T-helper 2 cell treated with Interferon-gamma antibody and Interleukin-4, amounts not matched to agents 5 μg/mL and 100 μg/mL, for 36 hours (primary cell): ENCODE data around the gene MTHFSD.

ENCODE experiments used
- DNase-seq: peaks from one replicate; pipeline ENCODE4 v3.0.0; 2021; ENCODE audit warnings: low spot score
- H3K27ac Mint-ChIP-seq: one replicate; pipeline ENCODE4 v1.8.0; 2021; ENCODE audit warnings: mild to moderate bottlenecking, mixed read lengths
- H3K27me3 Mint-ChIP-seq: one replicate; pipeline ENCODE4 v1.8.0; 2021; ENCODE audit warnings: low read depth, mixed read lengths
- H3K36me3 Mint-ChIP-seq: one replicate; pipeline ENCODE4 v1.8.0; 2021; ENCODE audit warnings: low read depth, mixed read lengths
- H3K4me1 Mint-ChIP-seq: one replicate; pipeline ENCODE4 v1.8.0; 2021; ENCODE audit warnings: low read depth, mixed read lengths
- H3K4me3 Mint-ChIP-seq: one replicate; pipeline ENCODE4 v1.8.0; 2022; ENCODE audit warnings: mild to moderate bottlenecking, moderate library complexity, mixed read lengths
- H3K9me3 Mint-ChIP-seq: one replicate; pipeline ENCODE4 v1.8.0; 2021; ENCODE audit warnings: mixed read lengths

Gene MTHFSD

GRCh38 chr16:86527366-86527765 is 27.7 kb downstream of the MTHFSD start:
- no peak overlapping the region for H3K4me3 Mint-ChIP-seq
- no peaks in the 10 kb centered on the region for H3K36me3 Mint-ChIP-seq

GRCh38 chr16:86525696-86526095 is 29.3 kb downstream of the MTHFSD start:
- no peak overlapping the region for H3K4me3 Mint-ChIP-seq
- peaks cover 2% of the 10 kb centered on the region for H3K27me3 Mint-ChIP-seq
- H3K36me3 Mint-ChIP-seq, result no peaks in the 10 kb centered on the region
- no peak for DNase-seq
- no peak overlapping the region for H3K27ac Mint-ChIP-seq
- H3K9me3 Mint-ChIP-seq, result no peaks in the 10 kb centered on the region
- no peaks in the 10 kb centered on the region for H3K4me1 Mint-ChIP-seq

More at GRCh38 chr16:86527366-86527765, 27.7 kb downstream of the MTHFSD start:
- no peaks in the 10 kb centered on the region for H3K4me1 Mint-ChIP-seq
- H3K9me3 Mint-ChIP-seq, result no peaks in the 10 kb centered on the region
- no peak for DNase-seq
- H3K27me3 Mint-ChIP-seq, result peaks cover 2% of the 10 kb centered on the region
- no peak overlapping the region for H3K27ac Mint-ChIP-seq

GRCh38 chr16:86524029-86524428 is 31.0 kb downstream of the MTHFSD start:
- no peaks in the 10 kb centered on the region for H3K36me3 Mint-ChIP-seq
- H3K4me1 Mint-ChIP-seq, result peaks cover 5% of the 10 kb centered on the region
- no peaks in the 10 kb centered on the region for H3K9me3 Mint-ChIP-seq
- H3K4me3 Mint-ChIP-seq, result no peak overlapping the region
- no peak overlapping the region for H3K27ac Mint-ChIP-seq
- peaks cover 6% of the 10 kb centered on the region for H3K27me3 Mint-ChIP-seq
- DNase-seq, result no peak

- H3K9me3 Mint-ChIP-seq, result no peaks in the 10 kb centered on the region
- H3K27me3 Mint-ChIP-seq, result peaks cover 13% of the 10 kb centered on the region
- no peak for DNase-seq
- H3K36me3 Mint-ChIP-seq, result no peaks in the 10 kb centered on the region
- H3K27ac Mint-ChIP-seq, result no peak overlapping the region
- peaks cover 5% of the 10 kb centered on the region for H3K4me1 Mint-ChIP-seq
- no peak overlapping the region for H3K4me3 Mint-ChIP-seq
Observed at GRCh38 chr16:86523166-86523740, 31.8 kb downstream of the MTHFSD start.

- peaks cover 5% of the 10 kb centered on the region for H3K4me1 Mint-ChIP-seq
- no peak for DNase-seq
- H3K27me3 Mint-ChIP-seq, result peaks cover 20% of the 10 kb centered on the region
- H3K36me3 Mint-ChIP-seq, result no peaks in the 10 kb centered on the region
- H3K27ac Mint-ChIP-seq, result no peak overlapping the region
- no peaks in the 10 kb centered on the region for H3K9me3 Mint-ChIP-seq
- H3K4me3 Mint-ChIP-seq, result no peak overlapping the region
Observed at GRCh38 chr16:86522634-86523033, 32.4 kb downstream of the MTHFSD start.

GRCh38 chr16:86521236-86522197 is 33.5 kb downstream of the MTHFSD start:
- peaks cover 29% of the 10 kb centered on the region for H3K27me3 Mint-ChIP-seq
- H3K27ac Mint-ChIP-seq, result no peak overlapping the region
- H3K36me3 Mint-ChIP-seq, result no peaks in the 10 kb centered on the region
- H3K9me3 Mint-ChIP-seq, result no peaks in the 10 kb centered on the region
- DNase-seq, result no peak
- H3K4me1 Mint-ChIP-seq, result peaks cover 5% of the 10 kb centered on the region
- H3K4me3 Mint-ChIP-seq, result no peak overlapping the region

- no peaks in the 10 kb centered on the region for H3K9me3 Mint-ChIP-seq
- peaks cover 35% of the 10 kb centered on the region for H3K27me3 Mint-ChIP-seq
- H3K4me3 Mint-ChIP-seq, result no peak overlapping the region
- no peak for DNase-seq
- peaks cover 5% of the 10 kb centered on the region for H3K4me1 Mint-ChIP-seq
- no peak overlapping the region for H3K27ac Mint-ChIP-seq
- no peaks in the 10 kb centered on the region for H3K36me3 Mint-ChIP-seq
Observed at GRCh38 chr16:86520317-86521210, 34.5 kb downstream of the MTHFSD start.

GRCh38 chr16:86519649-86520316 is 35.3 kb downstream of the MTHFSD start:
- peak; percentile 53 for DNase-seq
- Mint-ChIP-seq H3K27me3 (peaks cover 41% of the 10 kb centered on the region), H3K36me3 (no peaks in the 10 kb centered on the region), H3K27ac (no peak overlapping the region), H3K9me3 (no peaks in the 10 kb centered on the region), H3K4me1 (peaks cover 5% of the 10 kb centered on the region), H3K4me3 (no peak overlapping the region)

- Mint-ChIP-seq H3K4me1 (peaks cover 5% of the 10 kb centered on the region), H3K27me3 (peaks cover 48% of the 10 kb centered on the region), H3K27ac (no peak overlapping the region), H3K4me3 (no peak overlapping the region), H3K36me3 (no peaks in the 10 kb centered on the region), H3K9me3 (no peaks in the 10 kb centered on the region)
- DNase-seq, result no peak
Observed at GRCh38 chr16:86519007-86519648, 35.9 kb downstream of the MTHFSD start.

- no peak overlapping the region for H3K4me3 Mint-ChIP-seq
- no peaks in the 10 kb centered on the region for H3K36me3 Mint-ChIP-seq
- H3K27me3 Mint-ChIP-seq, result peaks cover 61% of the 10 kb centered on the region
- H3K4me1 Mint-ChIP-seq, result peaks cover 9% of the 10 kb centered on the region
- no peaks in the 10 kb centered on the region for H3K9me3 Mint-ChIP-seq
- DNase-seq, result no peak
- no peak overlapping the region for H3K27ac Mint-ChIP-seq
Observed at GRCh38 chr16:86517652-86518258, 37.3 kb downstream of the MTHFSD start.

GRCh38 chr16:86517033-86517432 is 38.0 kb downstream of the MTHFSD start:
- DNase-seq, result no peak
- Mint-ChIP-seq H3K27ac (no peak overlapping the region), H3K4me3 (no peak overlapping the region), H3K9me3 (no peaks in the 10 kb centered on the region), H3K36me3 (no peaks in the 10 kb centered on the region), H3K4me1 (peaks cover 9% of the 10 kb centered on the region), H3K27me3 (peaks cover 66% of the 10 kb centered on the region)

- H3K4me3 Mint-ChIP-seq, result no peak overlapping the region
- no peak for DNase-seq
- no peak overlapping the region for H3K27ac Mint-ChIP-seq
- H3K27me3 Mint-ChIP-seq, result peaks cover 68% of the 10 kb centered on the region
- peaks cover 9% of the 10 kb centered on the region for H3K4me1 Mint-ChIP-seq
- H3K9me3 Mint-ChIP-seq, result no peaks in the 10 kb centered on the region
- H3K36me3 Mint-ChIP-seq, result no peaks in the 10 kb centered on the region
Observed at GRCh38 chr16:86516623-86517003, 38.4 kb downstream of the MTHFSD start.
